Measurements from ENCODE around the gene ATP2B3.

The ATP2B3 gene

DNA sequence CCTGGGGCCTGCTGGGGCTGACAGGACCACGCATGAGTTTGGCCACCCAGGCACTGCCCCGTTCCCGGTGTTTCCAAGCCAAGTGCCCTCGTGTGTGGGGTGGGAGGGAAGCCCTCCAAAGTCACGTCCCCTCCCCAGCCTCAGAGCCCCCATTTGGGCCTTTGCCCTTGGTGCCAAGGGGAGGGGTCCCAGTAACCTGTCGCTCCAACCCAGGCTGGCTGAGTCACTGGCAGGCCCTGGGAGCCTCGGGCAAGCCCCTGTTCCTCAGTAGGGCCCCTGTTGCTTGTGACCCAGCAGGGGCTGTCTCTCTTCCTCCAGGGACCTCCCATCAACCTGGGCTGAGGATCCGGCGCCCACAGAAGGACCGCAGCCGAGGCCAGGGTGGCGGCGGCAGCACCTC, 36.4 kb upstream of the ATP2B3 start:
- Histone ChIP-seq H3K4me1 (ENCODE audit: insufficient read depth, low read length, severe bottlenecking) (no peaks in the 10 kb centered on the region), H3K4me2 (ENCODE audit: low read length) (no peak overlapping the region), H3K9me2 (ENCODE audit: low read depth, low read length) (no peaks in the 10 kb centered on the region), H3K27me3 (ENCODE audit: insufficient read depth, low read length) (no peaks in the 10 kb centered on the region), H4K20me1 (ENCODE audit: insufficient read depth, low read length) (no peaks in the 10 kb centered on the region), H3K9ac (ENCODE audit: low read length) (no peak overlapping the region), H3K4me3 (ENCODE audit: low read depth, low read length, poor library complexity, severe bottlenecking) (no peak overlapping the region), H3K36me3 (ENCODE audit: insufficient read depth, low read length) (no peaks in the 10 kb centered on the region), H3K9me3 (ENCODE audit: low read length) (no peaks in the 10 kb centered on the region), H2AFZ (ENCODE audit: low read length) (no peak overlapping the region), H3K27ac (ENCODE audit: low read depth, low read length, poor library complexity, severe bottlenecking) (no peak overlapping the region), H3K79me2 (ENCODE audit: insufficient read depth, low read length) (no peaks in the 10 kb centered on the region), H3F3A (ENCODE audit: insufficient read depth, low read length) (no peaks in the 10 kb centered on the region)
- TF ChIP-seq CTCF (IDR thresholded peaks at IDR 0.05; ENCODE audit: low read length), result no peak

DNA sequence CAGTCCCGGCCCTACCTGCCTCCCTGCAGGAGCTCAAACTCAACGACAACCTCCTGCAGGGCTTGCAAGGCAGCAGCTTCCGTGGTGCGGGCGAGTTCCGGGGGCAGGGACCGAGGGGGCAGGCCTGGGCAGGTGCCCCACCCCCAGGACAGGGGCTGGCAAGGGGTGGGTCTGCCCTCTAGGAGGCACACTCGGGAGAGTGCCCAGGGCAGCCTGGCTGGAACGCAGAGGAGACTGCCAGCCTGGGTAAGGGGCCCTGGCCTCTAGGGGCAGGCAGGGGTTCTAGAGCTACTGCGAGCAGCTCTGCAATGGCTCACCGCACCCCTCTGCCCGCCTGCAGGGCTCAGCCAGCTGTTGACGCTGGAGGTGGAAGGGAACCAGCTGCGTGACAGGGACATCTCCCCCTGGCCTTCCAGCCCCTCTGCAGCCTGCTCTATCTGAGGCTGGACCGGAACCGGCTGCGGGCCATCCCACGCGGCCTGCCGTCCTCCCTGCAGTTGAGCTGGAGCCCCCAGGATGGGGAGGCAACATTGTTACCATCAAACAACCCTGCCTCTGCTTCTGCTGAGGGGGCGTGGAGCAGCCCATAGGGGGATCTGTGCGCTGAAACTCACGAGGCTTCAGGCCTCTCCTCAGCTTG, 34.9 kb upstream of the ATP2B3 start:
- Histone ChIP-seq H4K20me1 (ENCODE audit: insufficient read depth, low read length) (no peaks in the 10 kb centered on the region), H3K27ac (ENCODE audit: low read depth, low read length, poor library complexity, severe bottlenecking) (no peak overlapping the region), H2AFZ (ENCODE audit: low read length) (no peak overlapping the region), H3K79me2 (ENCODE audit: insufficient read depth, low read length) (no peaks in the 10 kb centered on the region), H3K4me3 (ENCODE audit: low read depth, low read length, poor library complexity, severe bottlenecking) (no peak overlapping the region), H3K4me1 (ENCODE audit: insufficient read depth, low read length, severe bottlenecking) (no peaks in the 10 kb centered on the region), H3K9me3 (ENCODE audit: low read length) (no peaks in the 10 kb centered on the region), H3K36me3 (ENCODE audit: insufficient read depth, low read length) (no peaks in the 10 kb centered on the region), H3F3A (ENCODE audit: insufficient read depth, low read length) (no peaks in the 10 kb centered on the region), H3K9me2 (ENCODE audit: low read depth, low read length) (no peaks in the 10 kb centered on the region), H3K27me3 (ENCODE audit: insufficient read depth, low read length) (no peaks in the 10 kb centered on the region), H3K4me2 (ENCODE audit: low read length) (no peak overlapping the region), H3K9ac (ENCODE audit: low read length) (no peak overlapping the region)
- no peak for TF ChIP-seq EZH2 (IDR thresholded peaks at IDR 0.05; ENCODE audit: borderline replicate concordance, low read length)
- TF ChIP-seq CTCF (IDR thresholded peaks at IDR 0.05; ENCODE audit: low read length), result no peak

- no peaks in the 10 kb centered on the region for H3K9me2 ChIP-seq (ENCODE audit: low read depth, low read length)
- H3K36me3 ChIP-seq (ENCODE audit: insufficient read depth, low read length), result no peaks in the 10 kb centered on the region
- H3K9ac ChIP-seq (ENCODE audit: low read length), result no peak overlapping the region
- H2AFZ ChIP-seq (ENCODE audit: low read length), result no peak overlapping the region
- no peak overlapping the region for H3K27ac ChIP-seq (ENCODE audit: low read depth, low read length, poor library complexity, severe bottlenecking)
- H3K27me3 ChIP-seq (ENCODE audit: insufficient read depth, low read length), result no peaks in the 10 kb centered on the region
- no peak overlapping the region for H3K4me2 ChIP-seq (ENCODE audit: low read length)
- no peak overlapping the region for H3K4me3 ChIP-seq (ENCODE audit: low read depth, low read length, poor library complexity, severe bottlenecking)
- H3K9me3 ChIP-seq (ENCODE audit: low read length), result no peaks in the 10 kb centered on the region
- H3F3A ChIP-seq (ENCODE audit: insufficient read depth, low read length), result no peaks in the 10 kb centered on the region
- H4K20me1 ChIP-seq (ENCODE audit: insufficient read depth, low read length), result no peaks in the 10 kb centered on the region
- no peak for TF ChIP-seq CTCF (IDR thresholded peaks at IDR 0.05; ENCODE audit: low read length)
- no peak for TF ChIP-seq EZH2 (IDR thresholded peaks at IDR 0.05; ENCODE audit: borderline replicate concordance, low read length)
- no peaks in the 10 kb centered on the region for H3K4me1 ChIP-seq (ENCODE audit: insufficient read depth, low read length, severe bottlenecking)
- H3K79me2 ChIP-seq (ENCODE audit: insufficient read depth, low read length), result no peaks in the 10 kb centered on the region
Observed at GRCh38 chrX:153485396-153486080, 31.9 kb upstream of the ATP2B3 start.

Measured in OCI-LY1 (cell line).